Measurements from ENCODE around the gene ZNF804A.
"Not testable (repeated sequence)": the region's sequence is repeated elsewhere in the genome, so short reads cannot be mapped to it uniquely, and the experiment has no call there.

The ZNF804A gene

DNA sequence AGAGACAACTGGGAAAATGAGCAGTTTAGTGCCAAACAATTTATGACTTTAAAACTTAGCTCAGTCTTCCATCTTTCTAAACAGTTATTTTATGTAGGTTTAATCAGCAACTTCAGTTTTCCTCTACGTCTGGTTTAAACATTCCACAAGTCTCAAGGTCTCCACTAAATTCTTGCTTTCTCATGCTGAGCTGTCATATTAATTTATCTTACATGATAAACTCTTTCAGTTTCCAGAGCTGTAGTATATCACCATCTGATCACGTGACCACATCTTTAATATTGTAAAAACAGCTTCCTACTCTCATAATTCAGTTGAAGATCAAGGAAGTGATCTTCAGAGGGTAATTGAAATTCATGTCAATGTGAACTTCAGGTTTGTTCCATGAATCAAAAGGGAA is 158.6 kb downstream of the ZNF804A start:
- Histone ChIP-seq H3K27me3 (ENCODE audit: control insufficient read depth in 1 of 2, insufficient read depth in 1 of 2, low read length in 2 of 2) (no peaks in the 10 kb centered on the region), H3K4ac (ENCODE audit: low read depth in 1 of 2, low read length in 2 of 2) (no peak overlapping the region), H3K9ac (ENCODE audit: low read length) (no peak overlapping the region), H3K4me2 (ENCODE audit: low read length, poor library complexity, severe bottlenecking) (no peak overlapping the region), H2AK5ac (ENCODE audit: low read length, severe bottlenecking) (no peak overlapping the region), H2BK5ac (ENCODE audit: low read depth, low read length, poor library complexity, severe bottlenecking) (no peak overlapping the region), H3K4me1 (ENCODE audit: control insufficient read depth, insufficient read depth, low read depth, low read length) (no peaks in the 10 kb centered on the region), H4K8ac (ENCODE audit: low read length) (no peak overlapping the region), H3K23ac (ENCODE audit: low read length in 2 of 2) (no peak overlapping the region), H3K79me1 (replicated peaks; ENCODE audit: low read length, poor library complexity, severe bottlenecking) (no peaks in the 10 kb centered on the region), H3K4me3 (ENCODE audit: insufficient read depth in 1 of 2, low read depth in 1 of 2, low read length in 2 of 2) (no peak overlapping the region), H3K14ac (ENCODE audit: low read length in 2 of 2) (no peak overlapping the region), H4K91ac (ENCODE audit: low read length) (no peak overlapping the region), H2BK120ac (ENCODE audit: low read depth, low read length) (no peak overlapping the region), H3K27ac (ENCODE audit: low read length, poor library complexity, severe bottlenecking) (no peak overlapping the region), H2BK12ac (ENCODE audit: low read length in 2 of 2) (no peak overlapping the region), H3K18ac (ENCODE audit: low read depth in 1 of 2, low read length in 2 of 2) (no peak overlapping the region), H3K9me3 (ENCODE audit: control insufficient read depth, low read length) (no peaks in the 10 kb centered on the region), H2BK15ac (ENCODE audit: low read depth, poor library complexity, severe bottlenecking) (no peak overlapping the region), H3K36me3 (ENCODE audit: control insufficient read depth in 1 of 2, insufficient read depth in 2 of 2, low read depth in 1 of 2, low read length in 2 of 2) (no peaks in the 10 kb centered on the region), H2AFZ (ENCODE audit: low read depth, low read length) (no peak overlapping the region)
- DNase-seq, result peak; percentile 37
- WGBS, result 24% methylated on average over 1 of the region's 2 CpGs

DNA sequence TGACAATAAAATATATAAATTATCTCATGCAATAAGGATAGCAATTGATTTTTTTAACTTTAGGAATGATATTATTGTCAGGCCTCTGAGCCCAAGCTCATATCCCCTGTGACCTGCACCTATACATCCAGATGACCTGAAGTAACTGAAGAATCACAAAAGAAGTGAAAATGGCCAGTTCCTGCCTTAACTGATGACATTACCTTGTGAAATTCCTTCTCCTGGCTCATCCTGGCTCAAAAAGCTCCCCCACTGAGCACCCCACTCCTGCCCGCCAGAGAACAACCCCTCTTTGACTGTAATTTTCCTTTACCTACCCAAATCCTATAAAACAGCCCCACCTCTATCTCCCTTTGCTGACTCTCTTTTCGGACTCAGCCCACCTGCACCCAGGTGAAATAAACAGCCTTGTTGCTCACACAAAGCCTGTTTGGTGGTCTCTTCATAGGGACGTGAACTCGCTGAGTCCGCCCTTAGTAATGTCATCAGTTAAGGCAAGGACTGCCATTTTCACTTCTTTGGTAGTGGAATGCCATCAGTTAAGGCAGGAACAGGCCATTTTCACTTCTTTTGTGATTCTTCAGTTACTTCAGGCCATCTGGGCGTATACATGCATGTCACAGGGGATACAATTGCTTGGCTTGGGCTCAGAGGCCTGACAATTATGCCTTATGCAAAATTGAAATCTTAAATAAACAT is 161.4 kb downstream of the ZNF804A start:
- not testable (repeated sequence) for H3K79me1 ChIP-seq (replicated peaks; ENCODE audit: low read length, poor library complexity, severe bottlenecking); H3K23ac ChIP-seq (ENCODE audit: low read length in 2 of 2); H2AFZ ChIP-seq (ENCODE audit: low read depth, low read length); H2BK5ac ChIP-seq (ENCODE audit: low read depth, low read length, poor library complexity, severe bottlenecking); H3K36me3 ChIP-seq (ENCODE audit: control insufficient read depth in 1 of 2, insufficient read depth in 2 of 2, low read depth in 1 of 2, low read length in 2 of 2); DNase-seq; H3K27ac ChIP-seq (ENCODE audit: low read length, poor library complexity, severe bottlenecking); H3K14ac ChIP-seq (ENCODE audit: low read length in 2 of 2); H3K4me3 ChIP-seq (ENCODE audit: insufficient read depth in 1 of 2, low read depth in 1 of 2, low read length in 2 of 2); H3K27me3 ChIP-seq (ENCODE audit: control insufficient read depth in 1 of 2, insufficient read depth in 1 of 2, low read length in 2 of 2); H3K9ac ChIP-seq (ENCODE audit: low read length); H3K9me3 ChIP-seq (ENCODE audit: control insufficient read depth, low read length); H3K4me1 ChIP-seq (ENCODE audit: control insufficient read depth, insufficient read depth, low read depth, low read length); H3K18ac ChIP-seq (ENCODE audit: low read depth in 1 of 2, low read length in 2 of 2); H2AK5ac ChIP-seq (ENCODE audit: low read length, severe bottlenecking); H2BK12ac ChIP-seq (ENCODE audit: low read length in 2 of 2); H4K91ac ChIP-seq (ENCODE audit: low read length); H2BK120ac ChIP-seq (ENCODE audit: low read depth, low read length); H2BK15ac ChIP-seq (ENCODE audit: low read depth, poor library complexity, severe bottlenecking); H3K4me2 ChIP-seq (ENCODE audit: low read length, poor library complexity, severe bottlenecking); H4K8ac ChIP-seq (ENCODE audit: low read length); H3K4ac ChIP-seq (ENCODE audit: low read depth in 1 of 2, low read length in 2 of 2)
- WGBS, result 93% methylated on average over 6 of the region's 6 CpGs

GRCh38 chr2:184760931-184761330 is 162.6 kb downstream of the ZNF804A start:
- H3K23ac ChIP-seq (ENCODE audit: low read length in 2 of 2), result no peak overlapping the region
- H3K4me3 ChIP-seq (ENCODE audit: insufficient read depth in 1 of 2, low read depth in 1 of 2, low read length in 2 of 2), result no peak overlapping the region

GRCh38 chr2:184765112-184765895 is 167.0 kb downstream of the ZNF804A start:
- H3K27me3 ChIP-seq (ENCODE audit: control insufficient read depth in 1 of 2, insufficient read depth in 1 of 2, low read length in 2 of 2), result no peaks in the 10 kb centered on the region
- H3K4me1 ChIP-seq (ENCODE audit: control insufficient read depth, insufficient read depth, low read depth, low read length), result no peaks in the 10 kb centered on the region
- no peaks in the 10 kb centered on the region for H3K79me1 ChIP-seq (replicated peaks; ENCODE audit: low read length, poor library complexity, severe bottlenecking)
- H2BK12ac ChIP-seq (ENCODE audit: low read length in 2 of 2), result no peak overlapping the region
- 78% methylated on average over 7 of the region's 10 CpGs for WGBS
- no peak overlapping the region for H3K18ac ChIP-seq (ENCODE audit: low read depth in 1 of 2, low read length in 2 of 2)
- H3K9me3 ChIP-seq (ENCODE audit: control insufficient read depth, low read length), result no peaks in the 10 kb centered on the region
- H3K4me2 ChIP-seq (ENCODE audit: low read length, poor library complexity, severe bottlenecking), result no peak overlapping the region
- peak; percentile 29 for DNase-seq
- H3K4ac ChIP-seq (ENCODE audit: low read depth in 1 of 2, low read length in 2 of 2), result no peak overlapping the region
- no peak overlapping the region for H2BK120ac ChIP-seq (ENCODE audit: low read depth, low read length)
- no peak overlapping the region for H3K23ac ChIP-seq (ENCODE audit: low read length in 2 of 2)
- no peaks in the 10 kb centered on the region for H3K36me3 ChIP-seq (ENCODE audit: control insufficient read depth in 1 of 2, insufficient read depth in 2 of 2, low read depth in 1 of 2, low read length in 2 of 2)
- H2BK15ac ChIP-seq (ENCODE audit: low read depth, poor library complexity, severe bottlenecking), result no peak overlapping the region
- H2AFZ ChIP-seq (ENCODE audit: low read depth, low read length), result no peak overlapping the region
- H2AK5ac ChIP-seq (ENCODE audit: low read length, severe bottlenecking), result no peak overlapping the region
- no peak overlapping the region for H3K27ac ChIP-seq (ENCODE audit: low read length, poor library complexity, severe bottlenecking)
- no peak overlapping the region for H3K14ac ChIP-seq (ENCODE audit: low read length in 2 of 2)
- peak overlapping the region in 1 of 2 experiments; percentile 39 for H3K4me3 ChIP-seq (ENCODE audit: insufficient read depth in 1 of 2, low read depth in 1 of 2, low read length in 2 of 2)
- H3K9ac ChIP-seq (ENCODE audit: low read length), result no peak overlapping the region
- H4K8ac ChIP-seq (ENCODE audit: low read length), result no peak overlapping the region
- H4K91ac ChIP-seq (ENCODE audit: low read length), result no peak overlapping the region
- no peak overlapping the region for H2BK5ac ChIP-seq (ENCODE audit: low read depth, low read length, poor library complexity, severe bottlenecking)

More at GRCh38 chr2:184760931-184761330, 162.6 kb downstream of the ZNF804A start:
- no peaks in the 10 kb centered on the region for H3K27me3 ChIP-seq (ENCODE audit: control insufficient read depth in 1 of 2, insufficient read depth in 1 of 2, low read length in 2 of 2)
- no peak overlapping the region for H3K9ac ChIP-seq (ENCODE audit: low read length)
- WGBS, result no CpG with 5 or more reads among the region's 2 CpGs
- no peak overlapping the region for H2AK5ac ChIP-seq (ENCODE audit: low read length, severe bottlenecking)
- H3K27ac ChIP-seq (ENCODE audit: low read length, poor library complexity, severe bottlenecking), result no peak overlapping the region
- no peak overlapping the region for H4K91ac ChIP-seq (ENCODE audit: low read length)
- H2BK120ac ChIP-seq (ENCODE audit: low read depth, low read length), result no peak overlapping the region
- no peaks in the 10 kb centered on the region for H3K9me3 ChIP-seq (ENCODE audit: control insufficient read depth, low read length)
- no peak overlapping the region for H3K4ac ChIP-seq (ENCODE audit: low read depth in 1 of 2, low read length in 2 of 2)
- H2BK12ac ChIP-seq (ENCODE audit: low read length in 2 of 2), result no peak overlapping the region
- no peak overlapping the region for H2BK5ac ChIP-seq (ENCODE audit: low read depth, low read length, poor library complexity, severe bottlenecking)
- no peak overlapping the region for H2BK15ac ChIP-seq (ENCODE audit: low read depth, poor library complexity, severe bottlenecking)
- H3K14ac ChIP-seq (ENCODE audit: low read length in 2 of 2), result no peak overlapping the region
- H3K4me1 ChIP-seq (ENCODE audit: control insufficient read depth, insufficient read depth, low read depth, low read length), result no peaks in the 10 kb centered on the region
- no peak overlapping the region for H3K18ac ChIP-seq (ENCODE audit: low read depth in 1 of 2, low read length in 2 of 2)
- no peaks in the 10 kb centered on the region for H3K36me3 ChIP-seq (ENCODE audit: control insufficient read depth in 1 of 2, insufficient read depth in 2 of 2, low read depth in 1 of 2, low read length in 2 of 2)
- H3K4me2 ChIP-seq (ENCODE audit: low read length, poor library complexity, severe bottlenecking), result no peak overlapping the region
- H4K8ac ChIP-seq (ENCODE audit: low read length), result no peak overlapping the region
- no peaks in the 10 kb centered on the region for H3K79me1 ChIP-seq (replicated peaks; ENCODE audit: low read length, poor library complexity, severe bottlenecking)
- no peak overlapping the region for H2AFZ ChIP-seq (ENCODE audit: low read depth, low read length)
- DNase-seq, result no peak

Data from mesenchymal stem cell (in vitro differentiated cells and primary cell).